Lower lobe of right lung (tissue), 2 donors: ENCODE data around the gene CASQ2. TPM values are rescaled to one million over a fixed set of nuclear protein-coding genes. Genes with fewer than 3 reads are reported as not detected.

Experiments
- ATAC-seq, 2 donors: fragments of 200-7000 bp; cut with Tn5 transposase; one replicate each; pipeline ENCODE4 v1.9.1; 2020 to 2022; ENCODE audit warnings: mild to moderate bottlenecking in 2 of 2, moderate library complexity in 2 of 2
- DNase-seq: peaks from one replicate; pipeline ENCODE4 v3.0.0-alpha.2; 2020
- H3K27ac ChIP-seq: fragments of 200-600 bp; one replicate; pipeline ENCODE4 v1.8.0; 2022
- H3K27me3 ChIP-seq: fragments of 200-600 bp; one replicate; pipeline ENCODE4 v1.8.0; 2022; ENCODE audit warnings: low read depth
- H3K36me3 ChIP-seq: fragments of 200-600 bp; one replicate; pipeline ENCODE4 v1.8.0; 2022; ENCODE audit warnings: mild to moderate bottlenecking
- H3K4me1 ChIP-seq: fragments of 200-600 bp; one replicate; pipeline ENCODE4 v1.8.0; 2022
- H3K4me3 ChIP-seq: fragments of 200-600 bp; one replicate; pipeline ENCODE4 v1.8.0; 2022; ENCODE audit warnings: mild to moderate bottlenecking
- H3K9me3 ChIP-seq: fragments of 200-600 bp; one replicate; pipeline ENCODE4 v1.8.0; 2022
- CTCF ChIP-seq: fragments of 200-600 bp; IDR thresholded peaks from one replicate; pipeline ENCODE4 v1.8.0; 2022; ENCODE audit warnings: antibody characterized with exemption, mild to moderate bottlenecking
- intact Hi-C: fragments of 100-400 bp; cut with DNase I; formaldehyde crosslinking; loops from one replicate; pipeline ENCODE4 v1.11.0; 2022
- total RNA-seq: library from RNA; stranded (reverse); fragmentation: NEBNext Ultra II Directional; extraction: Animal tissue kit (Norgen Biotek cat#: 25700); gene quantifications from one replicate; pipeline ENCODE4 v1.2.1, GENCODE V29; 2021
- donor health status: DM: no; HTN: yes; CAD: no; lungs with severe emphysema.

CASQ2 gene
- total RNA-seq, 1 donor from 2014 or later, result 3.3 TPM

- no peaks in the 10 kb centered on the region for H3K36me3 ChIP-seq
- DNase-seq (no peak), ATAC-seq (no peak)
- H3K27me3 ChIP-seq, result no peaks in the 10 kb centered on the region
- intact Hi-C loops, result no loop called here
- no peak overlapping the region for H3K27ac ChIP-seq
- no peak overlapping the region for H3K4me3 ChIP-seq
- no peaks in the 10 kb centered on the region for H3K9me3 ChIP-seq
- peak; percentile 8 for TF ChIP-seq CTCF
- H3K4me1 ChIP-seq, result peaks cover 7% of the 10 kb centered on the region
Measured at GRCh38 chr1:115677565-115677964, 90.9 kb downstream of the CASQ2 start.

- H3K27ac ChIP-seq, result no peak overlapping the region
- H3K36me3 ChIP-seq, result no peaks in the 10 kb centered on the region
- H3K9me3 ChIP-seq, result no peaks in the 10 kb centered on the region
- intact Hi-C loops, result no loop called here
- no peak overlapping the region for H3K4me3 ChIP-seq
- DNase-seq (no peak), ATAC-seq (no peak)
- peaks cover 7% of the 10 kb centered on the region for H3K4me1 ChIP-seq
- no peaks in the 10 kb centered on the region for H3K27me3 ChIP-seq
- no peak for TF ChIP-seq CTCF
Measured at GRCh38 chr1:115677182-115677555, 91.3 kb downstream of the CASQ2 start.

- no peak for DNase-seq
- no peak for ATAC-seq
- no peaks in the 10 kb centered on the region for H3K27me3 ChIP-seq
- no peak overlapping the region for H3K27ac ChIP-seq
- no peaks in the 10 kb centered on the region for H3K36me3 ChIP-seq
- peaks cover 7% of the 10 kb centered on the region for H3K4me1 ChIP-seq
- H3K4me3 ChIP-seq, result no peak overlapping the region
- TF ChIP-seq CTCF, result no peak
- no peaks in the 10 kb centered on the region for H3K9me3 ChIP-seq
- intact Hi-C loops, result no loop called here
Measured at GRCh38 chr1:115676498-115677181, 91.9 kb downstream of the CASQ2 start.

- intact Hi-C loops, result no loop called here
- ATAC-seq (no peak), DNase-seq (no peak)
- Histone ChIP-seq H3K9me3 (no peaks in the 10 kb centered on the region), H3K27ac (no peak overlapping the region), H3K27me3 (no peaks in the 10 kb centered on the region), H3K4me1 (no peaks in the 10 kb centered on the region), H3K4me3 (no peak overlapping the region), H3K36me3 (no peaks in the 10 kb centered on the region)
- no peak for TF ChIP-seq CTCF
Measured at GRCh38 chr1:115672224-115673009, 96.1 kb downstream of the CASQ2 start.

GRCh38 chr1:115671176-115671934 lies 97.2 kb downstream of the CASQ2 start:
- H3K4me3 ChIP-seq, result no peak overlapping the region
- H3K27ac ChIP-seq, result no peak overlapping the region
- ATAC-seq (no peak), DNase-seq (no peak)
- no peaks in the 10 kb centered on the region for H3K9me3 ChIP-seq
- intact Hi-C loops, result no loop called here
- H3K4me1 ChIP-seq, result no peaks in the 10 kb centered on the region
- TF ChIP-seq CTCF, result no peak
- H3K27me3 ChIP-seq, result no peaks in the 10 kb centered on the region
- no peaks in the 10 kb centered on the region for H3K36me3 ChIP-seq
